ENCODE results near the gene GRB7.

The GRB7 gene

GRCh38 chr17:39775031-39775430 lies 37.3 kb downstream of the GRB7 start:
- DNase-seq = no peak

DNA sequence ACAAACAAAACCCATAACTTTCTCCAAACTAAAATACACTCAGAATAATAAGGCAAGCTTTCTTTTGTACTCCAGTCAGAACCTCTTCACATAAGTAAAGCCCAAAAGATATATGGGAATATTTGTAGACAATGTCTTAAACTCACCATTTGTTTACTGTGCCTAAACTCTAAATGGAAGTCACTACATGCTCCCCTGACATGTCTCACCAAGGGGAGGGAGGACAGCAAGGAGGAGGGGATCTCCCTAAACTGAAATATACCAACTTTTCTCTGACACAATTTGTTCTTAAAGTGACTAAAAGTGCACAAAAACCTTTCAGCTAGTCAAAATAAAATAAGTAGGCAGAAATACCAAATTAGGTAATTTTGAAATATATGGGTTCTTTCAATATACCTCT lies 38.5 kb downstream of the GRB7 start:
- DNase-seq = no peak

DNA sequence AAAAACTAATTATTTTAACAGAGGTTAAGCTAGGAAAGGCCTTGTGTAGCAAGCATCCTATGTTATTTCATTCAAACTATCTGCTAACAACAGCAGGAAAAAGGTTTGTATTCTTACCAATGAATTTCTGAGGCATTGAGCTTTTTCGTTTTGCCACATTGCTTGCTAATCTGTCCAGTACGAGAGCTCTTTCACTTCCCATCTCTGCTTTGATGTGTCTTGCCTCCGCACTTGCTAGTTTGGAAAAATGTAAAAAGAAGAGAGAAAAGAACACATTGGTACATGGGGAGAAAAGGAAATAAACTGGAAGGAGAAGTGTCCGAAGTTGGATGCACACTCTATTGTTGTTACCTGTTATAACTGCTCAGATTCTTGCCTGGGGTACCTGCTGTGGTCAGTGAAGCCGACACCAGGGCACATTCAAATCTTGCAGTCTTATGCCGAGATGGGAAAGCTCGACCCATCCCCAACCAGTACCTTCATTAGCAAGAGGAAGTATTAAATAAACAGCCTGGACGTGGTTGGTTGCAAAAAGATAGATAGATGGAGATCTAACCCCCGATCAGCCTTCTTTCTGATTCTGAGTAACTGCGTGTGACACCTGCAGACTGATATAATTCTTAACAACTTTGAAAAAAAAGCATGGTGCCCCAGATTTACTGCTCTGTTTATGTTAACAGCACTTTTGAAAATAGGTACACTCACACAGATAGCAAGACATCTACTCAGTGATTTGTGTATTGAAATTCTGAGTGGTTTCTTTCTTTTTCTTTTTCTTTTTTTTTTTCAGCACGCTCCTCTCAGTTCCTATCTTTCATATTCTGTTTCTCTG lies 40.0 kb downstream of the GRB7 start:
- no peak for DNase-seq

DNA sequence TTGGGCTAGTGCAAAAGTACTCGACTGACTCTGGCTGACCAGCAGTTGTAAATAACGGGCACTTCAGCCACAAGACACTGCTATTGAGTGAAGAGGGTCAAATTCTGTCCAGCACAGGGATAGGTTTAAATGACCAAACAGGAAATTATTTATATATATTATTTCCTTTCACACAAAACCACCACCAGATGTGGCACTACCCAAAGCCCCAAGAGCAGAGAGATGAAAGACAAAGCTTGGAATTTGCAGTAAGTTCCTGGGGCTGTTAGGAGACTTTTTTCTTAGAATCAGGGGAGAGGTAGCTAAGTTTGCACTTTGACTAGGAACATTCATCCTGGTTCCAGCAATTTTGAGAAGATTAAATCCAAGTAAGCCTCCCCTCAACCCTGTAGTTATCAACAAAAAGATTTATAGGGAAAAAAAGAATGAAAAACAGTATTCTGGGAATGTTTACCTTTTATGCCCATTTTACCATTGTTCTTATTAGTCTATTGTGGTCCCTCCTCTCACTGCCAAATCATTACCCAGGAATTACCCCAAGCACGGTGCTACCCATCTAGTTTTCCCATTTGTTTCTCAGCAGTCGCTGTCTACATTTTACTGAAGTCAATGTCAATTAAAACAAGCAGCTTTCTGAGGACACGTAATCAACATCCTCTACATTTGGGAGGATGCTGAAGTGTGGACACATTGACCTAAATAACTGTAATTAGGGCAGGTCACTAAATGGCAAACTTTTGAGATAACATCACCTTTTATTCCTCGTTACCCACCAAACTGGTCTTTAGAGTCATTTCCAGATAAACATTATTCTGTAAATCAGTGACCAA lies 43.5 kb downstream of the GRB7 start:
- no peak for DNase-seq

DNA sequence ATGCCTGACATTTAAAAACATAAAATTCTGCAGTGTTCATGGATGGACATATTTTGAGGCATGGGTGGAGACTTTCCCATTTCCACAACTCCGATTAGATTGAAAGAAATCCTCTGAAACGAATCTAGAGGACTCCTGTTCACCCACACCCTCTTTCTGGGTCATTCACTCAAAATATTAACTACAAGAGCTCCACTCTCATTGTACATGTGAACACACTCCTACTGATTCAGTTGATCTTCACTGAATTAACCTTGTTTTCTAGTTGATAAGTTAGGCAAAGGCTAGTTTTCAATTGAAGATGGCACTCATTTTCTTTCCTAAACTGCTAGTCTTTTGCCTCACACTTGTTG lies 44.1 kb downstream of the GRB7 start:
- DNase-seq = no peak

- DNase-seq = no peak
Measured at GRCh38 chr17:39782481-39782880, 44.7 kb downstream of the GRB7 start.

- DNase-seq = no peak
Measured at GRCh38 chr17:39782980-39783379, 45.2 kb downstream of the GRB7 start.

DNA sequence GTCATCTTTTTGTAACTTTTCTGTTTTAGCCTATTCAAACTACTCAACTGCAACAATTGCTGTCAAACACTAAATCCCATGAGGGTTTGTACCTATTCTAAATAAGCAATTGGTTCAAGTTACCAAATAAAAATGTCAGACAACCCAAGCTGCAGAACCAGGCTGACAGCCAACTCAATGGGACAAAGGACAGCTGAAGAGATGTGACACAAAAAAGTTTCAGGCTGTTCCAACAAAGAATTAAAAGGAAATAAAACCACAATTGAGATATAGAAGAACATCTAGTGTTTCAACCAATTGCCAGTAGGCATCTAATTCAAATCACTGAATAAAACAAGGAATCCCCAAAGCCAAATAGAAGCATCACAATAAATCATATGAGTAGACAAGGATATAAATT lies 49.3 kb downstream of the GRB7 start:
- no peak for DNase-seq

GRCh38 chr17:39787743-39788484 lies 50.2 kb downstream of the GRB7 start:
- no peak for DNase-seq

GRCh38 chr17:39791111-39791992 lies 53.6 kb downstream of the GRB7 start:
- no peak for DNase-seq

GRCh38 chr17:39792526-39793221 lies 54.9 kb downstream of the GRB7 start:
- DNase-seq = no peak

- no peak for DNase-seq
Measured at GRCh38 chr17:39793301-39793872, 55.6 kb downstream of the GRB7 start.

DNA sequence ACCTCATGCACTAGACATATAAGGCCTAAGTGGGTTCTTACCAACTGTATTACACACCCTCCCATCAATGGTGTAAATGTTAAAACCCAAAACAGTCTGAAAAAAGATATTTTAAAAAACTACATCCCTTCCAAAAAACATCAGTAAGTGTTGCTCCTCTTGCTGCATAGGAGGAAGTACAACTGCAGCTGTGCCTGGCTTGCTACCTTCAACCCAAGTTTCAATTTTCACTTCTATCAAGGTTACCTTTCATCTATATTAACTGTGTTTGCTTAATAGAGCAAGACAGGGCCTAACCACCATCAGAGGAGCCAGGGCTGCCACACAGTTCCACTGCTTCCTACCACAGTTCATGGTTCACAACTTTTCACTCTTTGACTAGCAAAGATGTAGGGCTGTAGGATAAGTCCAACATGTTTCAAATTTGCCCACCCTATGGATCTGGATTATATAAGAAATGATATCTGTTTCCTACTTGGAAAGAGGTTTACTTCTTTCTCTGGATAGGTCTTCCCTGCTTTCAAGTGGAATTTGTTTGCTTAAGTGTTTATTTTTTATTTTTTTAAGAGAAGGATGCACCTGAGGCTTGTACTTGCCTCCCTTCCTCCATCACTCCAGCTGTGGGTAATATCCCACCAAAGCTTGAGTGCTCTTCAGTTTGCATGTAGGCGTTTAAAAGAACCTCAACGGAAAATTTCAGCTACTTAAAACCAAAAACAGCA lies 56.7 kb downstream of the GRB7 start:
- DNase-seq = no peak

Data from hippocampal formation (tissue), 2 donors.